HG03095 (cell line): Measurements from ENCODE around the gene PEAK3.
A peak's percentile ranks its signal among the peaks of the same experiment; 100 is the strongest.
"Not testable (repeated sequence)": the region's sequence is repeated elsewhere in the genome, so short reads cannot be mapped to it uniquely, and the experiment has no call there.

ENCODE experiments used
- ATAC-seq: cut with Tn5 transposase; IDR thresholded peaks from one replicate; pipeline ENCODE4 v1.9.1; 2021; ENCODE audit warnings: moderate library complexity; ENCODE audit not compliant: unreplicated experiment

PEAK3 gene

DNA sequence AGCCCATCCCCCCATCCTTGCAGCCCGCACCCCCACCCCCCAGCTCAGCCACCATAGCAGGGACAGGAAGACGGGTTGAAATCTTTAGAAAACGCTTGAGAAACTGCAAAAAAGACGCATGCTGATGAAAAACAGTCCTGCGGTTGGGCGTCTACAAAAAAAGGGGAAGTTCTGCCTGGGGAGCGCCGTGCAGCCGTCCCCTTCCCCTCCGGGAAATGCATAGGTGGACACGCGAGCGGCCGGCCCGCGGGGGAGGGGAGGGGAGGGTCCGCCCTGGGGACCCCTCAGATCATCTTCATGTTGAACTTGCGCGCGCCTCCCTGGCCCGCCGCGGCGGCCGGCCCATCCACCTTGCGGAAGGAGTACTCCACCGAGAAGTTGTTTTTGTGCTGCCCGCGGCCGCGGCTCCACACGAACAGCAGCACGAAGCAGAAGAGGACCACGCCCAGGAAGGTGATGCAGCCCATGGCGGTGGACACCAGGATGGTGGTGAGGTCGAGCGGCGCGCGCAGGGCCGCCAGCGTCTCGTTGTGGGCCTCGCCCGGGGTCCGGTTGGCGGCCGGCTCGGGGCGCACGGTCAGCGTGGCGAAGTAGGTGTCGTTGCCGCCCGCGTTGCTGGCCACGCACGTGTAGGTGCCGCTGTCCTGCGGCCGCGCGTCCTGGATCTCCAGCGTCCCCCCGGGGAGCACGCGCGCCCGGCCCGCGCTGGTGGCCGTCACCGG is 7.9 kb upstream of the PEAK3 start:
- ATAC-seq: no peak

DNA sequence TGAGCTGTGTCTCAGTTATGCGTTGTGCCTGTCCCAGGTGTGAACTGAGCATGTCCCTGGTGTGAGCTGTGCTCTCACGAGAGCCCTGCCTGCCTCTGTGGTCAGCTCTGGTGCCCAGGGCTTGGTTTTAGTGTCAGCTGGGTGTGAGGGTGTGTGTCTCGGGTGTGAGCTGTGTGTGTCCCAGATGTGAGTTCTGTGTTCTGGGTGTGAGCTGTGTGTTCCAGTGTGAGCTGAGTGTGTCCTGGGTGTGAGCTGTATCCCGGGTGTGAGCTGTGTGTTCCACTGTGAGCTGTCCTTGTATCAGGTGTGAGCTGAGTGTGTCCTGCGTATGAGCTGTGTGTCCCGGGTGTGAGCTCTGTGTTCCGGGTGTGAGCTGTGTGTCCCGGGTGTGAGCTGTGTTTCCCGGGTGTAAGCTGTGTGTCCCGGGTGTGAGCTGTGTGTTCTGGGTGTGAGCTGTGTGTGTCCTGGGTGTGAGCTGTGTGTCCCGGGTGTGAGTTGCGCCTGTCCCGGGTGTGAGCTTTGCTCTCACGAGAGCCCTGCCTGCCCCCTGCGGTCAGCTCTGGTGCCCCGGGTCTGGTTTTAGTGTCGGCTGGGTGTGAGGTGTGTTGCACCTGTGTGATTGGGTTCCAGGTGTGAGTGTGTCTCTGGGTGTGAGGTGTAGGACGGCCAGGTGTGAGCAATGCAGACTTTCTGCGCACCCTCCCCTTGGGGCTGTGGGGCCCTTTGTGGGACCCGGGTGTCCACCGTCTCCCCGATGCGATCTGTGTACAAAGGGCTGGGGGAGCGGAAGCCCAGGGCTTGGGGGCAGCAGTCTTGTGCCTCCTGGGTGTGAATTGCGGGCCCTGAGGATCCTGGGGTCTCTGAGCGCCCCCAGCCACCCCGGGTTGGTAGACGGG is 7.1 kb upstream of the PEAK3 start:
- ATAC-seq: no peak

DNA sequence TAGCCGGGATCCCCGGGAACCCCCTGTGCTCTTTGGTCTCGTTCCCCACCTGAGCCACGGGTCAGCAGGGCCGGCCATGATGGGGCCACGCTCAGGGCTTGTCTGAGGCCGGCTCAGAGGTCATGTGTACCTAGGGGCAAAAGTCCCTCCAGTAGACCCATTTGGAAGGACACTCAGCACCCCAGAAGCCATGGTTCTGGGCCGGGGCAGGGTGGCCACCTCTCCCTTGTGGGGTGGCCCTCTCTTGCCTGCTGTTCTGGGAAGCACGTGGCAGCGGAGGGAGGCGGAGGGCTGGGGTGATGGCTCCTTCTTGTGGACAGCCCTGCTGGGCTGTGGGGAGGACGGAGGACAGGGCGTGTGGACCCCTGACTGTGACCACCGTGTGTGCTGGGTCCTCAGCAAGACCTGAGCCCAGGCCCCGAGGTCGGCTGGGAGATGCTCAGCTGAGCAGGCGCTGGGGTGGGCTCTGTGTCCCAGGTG is 6.4 kb upstream of the PEAK3 start:
- ATAC-seq: no peak

DNA sequence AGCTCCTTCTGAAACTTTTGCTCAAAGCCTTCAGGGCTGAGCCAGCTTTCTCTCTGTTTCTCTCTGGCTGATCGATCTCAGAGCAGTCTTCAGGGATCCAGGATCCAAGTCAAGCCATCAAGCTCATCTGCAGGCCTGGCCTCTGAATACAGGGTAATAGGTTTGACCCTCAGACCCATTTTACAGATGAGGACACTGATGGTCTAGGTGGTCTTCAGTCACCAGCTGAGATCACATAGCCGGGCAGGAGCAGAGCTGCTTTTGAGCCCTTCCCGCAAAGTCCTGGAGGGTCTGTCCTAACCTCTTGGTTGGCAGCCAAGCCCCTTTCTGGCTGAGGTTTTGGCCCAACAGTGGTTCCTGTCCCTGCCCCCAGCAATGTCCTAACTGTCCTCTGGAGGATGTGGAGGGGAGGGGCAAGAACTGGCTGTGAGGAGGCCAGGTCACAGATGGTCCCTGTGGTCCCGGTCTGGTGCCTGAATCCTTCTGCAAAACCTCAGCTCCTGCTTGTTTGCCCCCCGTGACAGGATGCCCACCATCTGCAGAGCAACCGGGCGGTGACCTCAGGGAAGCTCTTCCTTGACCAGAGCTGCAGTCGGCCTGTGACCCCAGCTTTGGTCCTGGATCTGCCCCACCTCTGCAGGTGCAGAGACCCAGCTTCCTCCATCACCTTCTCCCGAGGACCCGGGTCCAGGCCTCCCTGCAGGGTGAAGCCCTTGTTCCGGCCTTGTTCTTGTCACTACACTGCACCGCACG is 5.8 kb upstream of the PEAK3 start:
- no peak for ATAC-seq

DNA sequence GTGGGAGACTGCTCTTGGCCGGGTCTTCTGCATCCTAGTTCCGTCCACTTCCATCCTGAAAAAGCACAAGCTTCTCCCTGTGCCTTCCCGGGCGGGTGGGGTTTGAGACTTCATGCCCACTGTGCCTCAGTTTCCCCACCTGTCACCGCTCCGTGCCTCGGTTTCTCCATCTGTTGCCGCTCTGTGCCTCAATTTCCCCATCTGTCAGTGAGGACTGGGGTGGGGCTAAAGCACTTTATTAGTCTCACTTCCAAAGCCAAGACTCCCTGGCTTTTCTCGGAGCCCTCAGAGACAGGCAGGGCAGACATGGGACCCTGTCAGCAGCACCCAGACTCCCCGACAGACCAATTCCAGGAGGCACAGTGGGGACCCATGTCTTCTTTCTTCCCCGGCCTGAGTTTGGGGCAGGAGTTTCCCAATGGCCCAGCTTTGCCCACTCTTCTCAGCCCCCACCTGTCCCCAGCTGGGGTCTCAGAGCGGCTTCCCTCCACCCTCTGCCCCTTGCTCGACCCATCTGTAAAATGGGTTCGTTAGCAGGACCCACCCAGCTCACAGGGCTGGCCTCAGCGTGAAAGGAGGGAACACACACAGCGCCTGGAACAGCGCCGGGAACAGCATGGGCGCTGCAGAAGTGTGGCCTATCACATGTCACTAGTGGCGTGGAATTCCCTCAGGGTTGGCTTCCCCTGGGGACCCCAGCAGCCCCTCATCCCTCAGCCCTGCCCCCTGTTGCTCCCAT is 4.6 kb upstream of the PEAK3 start:
- ATAC-seq: no peak

DNA sequence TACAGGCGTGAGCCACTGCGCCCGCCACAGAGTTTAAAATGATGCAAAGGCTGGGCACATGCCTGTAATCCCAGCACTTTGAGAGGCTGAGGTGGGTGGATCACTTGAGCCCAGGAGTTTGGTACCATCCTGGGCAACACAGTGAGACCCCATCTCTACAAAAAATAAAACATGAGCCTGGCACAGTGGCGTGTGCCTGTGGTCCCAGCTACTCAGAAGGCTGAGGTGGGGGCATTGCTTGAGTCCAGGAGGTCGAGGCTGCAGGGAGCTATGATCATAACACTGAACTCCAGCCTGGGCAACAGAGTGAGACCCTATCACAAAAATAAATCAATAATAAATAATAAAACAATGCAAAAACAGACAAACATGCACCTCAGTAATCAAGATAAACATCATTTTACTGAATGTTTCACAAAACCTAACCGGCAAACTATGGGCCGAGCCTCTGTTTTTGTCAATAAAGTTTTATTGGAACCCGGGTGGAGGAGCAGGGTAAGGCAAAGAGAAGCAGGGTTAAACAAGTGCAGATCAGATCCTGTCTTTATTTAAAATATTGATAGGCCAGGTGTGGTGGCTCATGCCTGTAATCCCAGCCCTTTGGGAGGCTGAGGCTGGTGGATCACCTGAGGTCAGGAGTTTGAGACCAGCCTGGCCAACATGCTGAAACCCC is 2.0 kb upstream of the PEAK3 start:
- ATAC-seq: no peak

DNA sequence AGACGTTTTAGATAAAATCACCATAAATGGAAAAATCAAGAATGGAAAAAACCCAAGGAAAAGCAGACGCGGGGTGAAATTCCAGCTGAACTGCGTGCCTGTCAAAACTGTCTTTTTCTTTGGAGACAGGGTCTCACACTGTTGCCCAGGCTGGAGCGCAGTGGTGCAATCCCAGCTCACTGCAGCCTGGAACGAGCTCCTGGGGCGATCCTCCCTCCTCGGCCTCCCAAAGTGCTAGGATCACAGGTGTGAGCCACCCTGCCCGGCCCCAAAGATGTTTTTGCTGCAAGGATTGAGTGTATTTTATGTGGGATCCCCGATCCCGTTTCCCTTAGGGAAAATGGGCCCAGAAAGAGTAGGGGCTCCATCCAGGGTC is 875 bp upstream of the PEAK3 start:
- ATAC-seq: no peak

DNA sequence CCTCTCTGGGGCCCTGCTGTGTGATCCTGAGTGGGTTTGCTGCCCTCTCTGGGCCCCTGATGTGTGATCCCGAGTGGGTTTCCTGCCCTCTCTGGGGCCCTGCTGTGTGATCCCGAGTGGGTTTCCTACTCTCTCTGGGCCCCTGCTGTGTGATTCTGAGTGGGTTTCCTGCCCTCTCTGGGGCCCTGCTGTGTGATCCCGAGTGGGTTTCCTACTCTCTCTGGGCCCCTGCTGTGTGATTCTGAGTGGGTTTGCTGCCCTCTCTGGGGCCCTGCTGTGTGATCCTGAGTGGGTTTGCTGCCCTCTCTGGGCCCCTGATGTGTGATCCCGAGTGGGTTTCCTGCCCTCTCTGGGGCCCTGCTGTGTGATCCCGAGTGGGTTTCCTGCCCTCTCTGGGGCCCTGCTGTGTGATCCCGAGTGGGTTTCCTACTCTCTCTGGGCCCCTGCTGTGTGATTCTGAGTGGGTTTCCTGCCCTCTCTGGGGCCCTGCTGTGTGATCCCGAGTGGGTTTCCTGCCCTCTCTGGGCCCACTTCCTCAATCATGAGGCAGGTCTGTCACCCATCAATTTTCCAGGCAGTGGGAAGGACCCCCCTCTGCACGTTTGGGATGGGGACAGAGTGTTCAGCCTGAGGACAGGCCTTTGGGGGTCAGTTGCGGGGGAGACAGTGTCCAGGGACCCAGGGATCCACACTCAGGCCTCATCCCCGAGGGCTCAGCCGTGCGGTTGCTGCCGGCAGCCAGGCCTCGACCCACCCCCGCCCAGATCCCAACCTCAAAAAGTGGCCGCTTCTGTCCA is 512 bp downstream of the PEAK3 start:
- not testable (repeated sequence) for ATAC-seq

DNA sequence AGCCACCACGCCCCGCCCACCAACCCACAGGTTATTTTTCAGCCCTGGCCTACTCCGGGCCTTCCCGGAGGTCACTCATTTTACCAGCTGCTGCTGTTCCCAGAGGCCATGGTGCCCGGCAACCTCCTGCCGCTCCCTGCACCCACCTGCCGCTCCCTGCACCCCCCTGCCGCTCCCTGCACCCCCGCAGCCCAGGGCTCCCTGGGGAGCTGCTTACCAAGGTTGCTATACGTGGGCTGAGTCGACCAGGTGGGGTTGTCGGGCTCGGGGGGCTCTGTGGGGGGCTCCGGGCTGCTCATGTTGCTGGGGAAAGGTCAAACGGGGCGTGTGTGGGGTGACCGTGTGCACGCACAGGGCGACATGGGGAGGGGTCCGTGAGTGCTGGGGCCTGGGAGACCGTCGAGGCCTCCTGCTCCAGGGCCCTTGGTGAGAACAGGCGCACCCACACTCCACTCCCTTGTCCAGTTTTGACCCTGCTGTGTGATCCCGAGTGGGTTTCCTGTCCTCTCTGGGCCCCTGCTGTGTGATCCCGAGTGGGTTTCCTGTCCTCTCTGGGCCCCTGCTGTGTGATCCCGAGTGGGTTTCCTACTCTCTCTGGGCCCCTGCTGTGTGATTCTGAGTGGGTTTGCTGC is 1.2 kb downstream of the PEAK3 start:
- no peak for ATAC-seq

DNA sequence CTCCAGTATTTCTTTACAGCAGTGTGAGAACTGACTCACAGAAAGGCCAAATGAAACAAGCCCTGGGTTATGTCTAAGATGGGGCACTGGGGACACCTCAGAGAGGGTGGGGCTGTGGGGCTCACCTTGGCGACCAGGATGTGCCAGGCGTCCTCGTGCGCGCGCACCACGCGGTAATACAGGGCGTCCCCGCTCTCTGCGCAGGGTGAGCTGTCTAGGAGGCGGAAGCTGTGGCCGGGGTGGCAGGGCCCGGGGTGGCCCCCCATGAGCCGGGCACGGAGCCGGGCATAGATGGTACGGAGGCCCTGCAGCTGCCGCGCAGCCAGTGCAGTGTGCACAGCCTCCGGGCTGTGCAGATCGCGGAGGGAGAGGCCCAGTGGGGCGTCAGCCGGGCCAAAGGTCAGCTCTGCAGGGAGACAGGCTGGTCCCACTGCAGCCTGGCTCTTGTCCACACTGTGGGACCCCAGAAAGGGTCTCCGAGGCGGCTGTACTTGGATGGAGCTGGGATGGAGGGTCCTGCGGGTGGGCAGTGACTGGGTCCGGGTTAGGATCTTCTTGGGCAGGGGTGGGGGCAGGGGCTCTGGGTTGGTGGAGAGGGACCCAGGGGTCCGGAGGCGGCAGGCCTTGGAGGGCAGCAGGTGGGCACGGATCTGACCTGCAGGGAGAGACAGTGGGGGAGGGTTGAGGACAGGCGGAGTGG is 3.4 kb downstream of the PEAK3 start:
- no peak for ATAC-seq

DNA sequence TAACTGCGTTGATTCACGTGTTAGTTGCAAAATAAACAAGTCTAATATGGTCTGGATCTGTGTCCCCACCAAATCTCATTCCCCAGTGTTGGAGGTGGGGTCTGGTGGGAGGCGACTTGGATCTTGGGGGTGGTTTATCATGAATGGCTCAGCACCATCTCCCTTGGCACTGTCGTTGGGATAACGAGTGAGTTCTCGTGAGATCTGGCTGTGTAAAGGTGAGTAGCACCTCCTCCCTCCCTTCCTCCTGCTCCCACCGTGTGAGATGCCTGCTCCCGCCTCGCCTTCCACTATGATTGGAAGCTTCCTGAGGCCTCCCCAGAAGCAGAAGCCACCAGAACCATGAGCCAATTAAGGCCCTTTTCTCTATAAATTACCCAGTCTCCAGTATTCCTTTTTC is 4.8 kb downstream of the PEAK3 start:
- no peak for ATAC-seq

DNA sequence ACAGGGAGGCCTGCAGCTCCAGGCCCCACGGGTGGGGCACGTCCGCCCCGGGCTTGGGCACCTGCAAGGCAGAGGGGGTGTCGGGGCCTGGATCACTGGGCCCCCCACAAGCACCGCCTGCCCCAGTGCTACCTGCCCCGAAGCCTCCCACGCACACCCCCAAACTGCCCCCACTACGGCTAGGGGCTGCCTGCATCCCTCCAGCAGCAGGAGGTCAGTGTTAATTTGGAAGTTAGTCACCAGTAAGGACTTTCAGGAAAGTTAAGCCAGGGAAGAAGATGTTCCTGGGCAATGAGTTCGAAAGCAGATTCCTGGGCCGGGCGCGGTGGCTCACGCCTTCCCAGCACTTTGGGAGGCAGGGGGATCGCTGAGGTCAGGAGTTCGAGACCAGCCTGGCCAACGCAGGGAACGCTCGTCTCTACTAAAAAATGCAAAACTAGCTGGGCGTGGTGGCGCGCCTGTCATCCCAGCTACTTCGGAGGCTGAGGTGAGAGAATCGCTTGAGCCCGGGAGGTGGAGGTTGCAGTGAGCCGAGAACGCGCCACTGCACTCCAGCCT is 5.5 kb downstream of the PEAK3 start:
- ATAC-seq: no peak

DNA sequence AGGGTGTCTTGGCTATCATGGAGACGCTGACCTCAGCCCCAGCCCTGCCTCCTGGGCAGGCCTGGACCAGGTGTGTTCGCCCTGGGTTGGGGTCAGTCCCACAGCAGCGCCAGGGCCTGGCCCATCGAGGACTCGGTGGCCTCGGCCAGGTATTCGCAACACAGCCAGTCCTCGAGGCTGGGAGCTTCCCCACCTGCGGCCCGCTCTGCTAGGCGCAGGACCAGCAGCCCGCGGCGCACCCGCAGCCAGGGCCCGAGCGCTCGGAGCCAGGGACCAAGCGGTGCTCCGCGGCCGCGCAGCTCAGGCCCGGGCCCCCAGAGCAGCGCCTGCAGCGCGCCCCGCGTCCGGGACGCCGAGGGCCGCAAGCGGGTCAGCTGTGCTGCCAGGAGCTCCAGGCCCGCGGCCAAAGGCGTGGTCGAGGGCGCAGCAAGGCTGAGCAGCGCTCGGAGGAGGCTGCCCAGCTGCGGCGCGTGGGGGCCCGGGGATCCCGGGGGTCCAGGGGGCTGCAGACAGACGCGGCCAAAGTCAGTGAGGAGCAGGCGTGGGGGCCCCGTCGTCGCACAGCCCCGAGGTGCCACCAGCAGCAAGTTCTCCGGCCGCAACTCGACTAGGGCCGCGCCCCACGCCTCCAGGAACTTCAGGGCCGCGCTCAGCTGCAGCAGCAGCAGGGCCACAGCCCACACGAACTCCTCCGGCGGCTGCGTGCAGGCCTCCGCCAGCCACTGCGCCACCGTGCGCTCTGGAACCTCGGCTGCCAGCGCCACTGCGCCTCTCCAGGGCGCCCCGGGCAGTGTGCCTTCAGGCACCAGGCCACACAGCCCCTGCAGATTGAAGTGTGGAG is 6.2 kb downstream of the PEAK3 start:
- ATAC-seq: no peak

DNA sequence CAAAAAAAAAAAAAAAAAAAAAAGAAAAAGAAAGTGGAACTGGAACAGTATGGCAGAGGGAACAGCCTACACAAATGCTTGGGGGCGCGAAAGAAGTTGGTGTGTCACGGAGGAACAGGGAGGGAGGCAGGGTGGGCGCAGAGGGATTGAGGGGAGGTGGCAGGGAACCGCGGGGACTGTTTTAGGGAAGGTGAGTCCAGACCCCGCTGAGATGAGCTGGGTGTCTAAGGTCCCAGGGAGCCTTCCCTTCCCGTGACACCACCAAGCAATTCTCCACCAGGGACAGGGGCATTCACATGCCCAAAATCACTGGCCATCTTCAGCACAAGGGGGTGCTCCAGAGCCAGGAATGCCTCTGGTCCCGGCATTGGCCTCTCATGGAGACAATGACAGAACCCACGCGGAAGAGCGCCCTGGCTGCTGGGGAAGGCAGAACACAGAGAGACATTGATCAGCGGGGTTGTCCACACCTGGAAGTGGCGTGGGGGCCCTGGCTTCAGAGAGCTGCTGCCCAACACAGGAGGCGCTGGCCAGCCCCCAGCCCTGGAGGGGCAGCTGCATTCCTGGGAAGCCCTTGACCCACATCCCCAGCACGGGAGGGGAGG is 6.9 kb downstream of the PEAK3 start:
- ATAC-seq: no peak

DNA sequence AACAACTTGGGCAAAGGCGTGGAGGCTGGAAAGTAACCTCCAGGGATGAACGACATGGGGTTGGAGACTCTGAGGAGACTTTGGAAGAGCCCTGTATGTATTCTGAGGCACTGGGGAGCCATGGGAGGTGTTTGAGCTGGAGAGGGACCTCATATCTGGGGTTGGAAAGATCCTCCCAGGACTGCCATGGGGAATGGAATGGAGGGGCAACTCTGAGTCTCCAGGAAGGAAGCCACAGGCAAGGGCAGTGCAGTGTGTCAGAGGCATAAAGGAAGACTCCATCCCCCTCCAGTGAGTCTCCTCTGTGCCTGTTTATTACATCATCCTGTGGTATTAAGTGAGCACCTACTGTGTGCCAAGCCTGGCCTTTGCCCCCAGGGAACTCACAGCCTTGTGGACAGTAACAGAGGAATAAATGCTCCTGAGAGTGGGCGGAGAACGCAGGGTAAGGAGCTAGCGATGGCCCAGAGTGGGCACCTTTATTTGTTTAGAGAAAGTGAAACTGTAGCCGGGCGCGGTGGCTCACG is 7.7 kb downstream of the PEAK3 start:
- ATAC-seq: no peak

DNA sequence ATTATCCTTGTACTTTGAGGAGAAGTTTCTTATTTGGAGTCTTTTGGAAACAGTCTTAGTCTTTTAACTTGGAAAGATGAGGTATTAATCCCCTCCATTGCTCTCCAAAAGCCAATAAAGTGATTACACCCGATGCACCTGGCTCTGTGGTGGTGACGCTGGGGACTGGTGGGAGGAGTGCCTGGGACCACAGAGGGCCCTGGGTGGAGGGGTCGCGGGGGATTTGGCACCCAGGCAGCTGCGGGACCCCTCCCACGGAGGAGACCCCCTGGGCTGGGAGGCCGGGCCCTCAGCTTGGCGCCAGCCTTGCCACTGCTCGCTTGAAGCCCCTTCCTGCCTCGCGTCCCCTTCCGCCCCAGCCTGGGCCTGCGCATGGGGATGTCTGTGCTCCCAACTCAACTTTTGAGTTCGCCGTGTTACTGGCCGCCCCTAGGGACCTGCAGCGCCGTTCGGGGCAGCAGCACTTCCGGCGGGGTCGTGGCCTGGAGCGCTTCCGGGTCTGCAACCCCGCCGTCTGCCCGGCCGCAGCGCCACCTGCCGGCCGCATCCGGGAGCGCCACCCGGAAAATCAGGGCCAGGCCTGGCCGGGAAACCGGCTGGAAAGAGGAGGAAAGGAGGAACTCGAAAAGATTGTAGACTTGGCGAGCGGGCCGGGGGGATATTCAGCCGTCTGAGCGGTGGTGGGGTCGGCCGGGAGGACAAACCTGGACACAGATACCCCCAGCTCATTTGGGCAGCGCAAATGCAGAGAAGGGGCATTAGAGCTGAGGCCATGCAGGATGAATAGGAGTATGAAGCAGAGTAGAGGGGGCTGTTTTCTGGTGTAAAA is 8.4 kb downstream of the PEAK3 start:
- ATAC-seq: peak; percentile 30
